WI38 (cell line): Measurements from ENCODE around the gene RHBDL1.

Source experiments
- H3K4me3 ChIP-seq: 2 replicates; pipeline ENCODE4 v1.5.1; 2011; ENCODE audit warnings: low read depth, mild to moderate bottlenecking, control low read depth, low read length
- CTCF ChIP-seq: IDR thresholded peaks from 2 replicates; pipeline ENCODE4 v1.5.1; 2012; ENCODE audit warnings: low read depth, mild to moderate bottlenecking, control low read depth, low read length

RHBDL1 gene

GRCh38 chr16:651844-652243 is 23.6 kb upstream of the RHBDL1 start:
- TF ChIP-seq CTCF = no peak
- no peak overlapping the region for H3K4me3 ChIP-seq

GRCh38 chr16:652454-653305 is 22.8 kb upstream of the RHBDL1 start:
- TF ChIP-seq CTCF = no peak

GRCh38 chr16:654034-654433 is 21.4 kb upstream of the RHBDL1 start:
- no peak for TF ChIP-seq CTCF
- H3K4me3 ChIP-seq = no peak overlapping the region

More at GRCh38 chr16:652454-653305, 22.8 kb upstream of the RHBDL1 start:
- no peak overlapping the region for H3K4me3 ChIP-seq

GRCh38 chr16:657487-657886 is 18.0 kb upstream of the RHBDL1 start:
- TF ChIP-seq CTCF = no peak
- H3K4me3 ChIP-seq = no peak overlapping the region

- no peak for TF ChIP-seq CTCF
- H3K4me3 ChIP-seq = no peak overlapping the region
Measured at GRCh38 chr16:658679-659571, 16.5 kb upstream of the RHBDL1 start.

- no peak for TF ChIP-seq CTCF
- H3K4me3 ChIP-seq = no peak overlapping the region
Measured at GRCh38 chr16:659618-660017, 15.9 kb upstream of the RHBDL1 start.

- H3K4me3 ChIP-seq = no peak overlapping the region
Measured at GRCh38 chr16:660132-660458, 15.4 kb upstream of the RHBDL1 start.

More at GRCh38 chr16:660132-660458, 15.4 kb upstream of the RHBDL1 start:
- no peak for TF ChIP-seq CTCF
